GM21390 (cell line): ENCODE measurements around the gene C20orf144.
"Not testable (repeated sequence)": the region's sequence is repeated elsewhere in the genome, so short reads cannot be mapped to it uniquely, and the experiment has no call there.

ENCODE experiments used
- ATAC-seq: cut with Tn5 transposase; IDR thresholded peaks from one replicate; pipeline ENCODE4 v1.9.1; 2021; ENCODE audit not compliant: unreplicated experiment

C20orf144 gene

DNA sequence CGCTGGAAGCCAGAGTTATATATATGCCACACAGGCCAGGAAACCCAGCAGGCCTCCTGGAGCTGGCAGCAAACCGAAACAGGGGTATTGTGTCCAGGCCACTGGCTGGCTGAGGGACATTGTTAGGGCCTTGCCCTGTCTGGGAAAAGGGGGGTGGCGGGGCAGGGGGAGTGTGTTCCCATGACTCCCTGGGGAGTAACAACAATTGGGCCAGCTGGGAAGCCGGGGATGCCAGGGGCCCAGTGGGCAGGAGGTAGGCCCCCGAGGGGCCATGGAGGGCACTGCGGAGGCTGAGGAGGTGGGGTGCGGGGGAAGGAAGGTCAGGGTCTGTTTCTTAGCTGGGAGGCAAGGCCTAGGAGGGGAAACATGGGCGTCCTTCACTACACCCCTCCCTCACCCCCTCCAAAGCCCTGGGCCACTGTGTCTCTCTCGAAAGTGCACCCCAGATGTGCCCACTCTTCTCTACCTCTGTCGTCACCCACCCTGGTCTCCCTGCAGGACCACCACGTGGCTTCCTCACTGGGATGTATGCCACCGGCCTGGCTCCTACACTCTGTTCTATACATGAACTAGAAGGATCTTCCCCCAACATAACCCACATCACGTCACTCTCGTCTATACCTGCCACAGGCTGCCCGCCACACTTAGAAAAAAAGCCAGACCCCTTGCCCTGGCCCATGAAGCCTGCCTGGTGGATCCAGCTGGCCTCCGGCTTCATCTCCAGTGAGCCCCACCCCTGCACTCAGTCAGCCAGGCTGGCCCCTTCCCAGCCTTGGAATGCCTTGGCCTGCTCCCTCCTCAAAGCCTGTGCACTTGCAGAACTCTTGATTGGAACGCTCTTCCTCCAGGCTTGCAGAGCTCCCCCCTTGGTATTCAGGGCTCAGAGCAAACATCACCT lies 31.9 kb downstream of the C20orf144 start:
- no peak for ATAC-seq

DNA sequence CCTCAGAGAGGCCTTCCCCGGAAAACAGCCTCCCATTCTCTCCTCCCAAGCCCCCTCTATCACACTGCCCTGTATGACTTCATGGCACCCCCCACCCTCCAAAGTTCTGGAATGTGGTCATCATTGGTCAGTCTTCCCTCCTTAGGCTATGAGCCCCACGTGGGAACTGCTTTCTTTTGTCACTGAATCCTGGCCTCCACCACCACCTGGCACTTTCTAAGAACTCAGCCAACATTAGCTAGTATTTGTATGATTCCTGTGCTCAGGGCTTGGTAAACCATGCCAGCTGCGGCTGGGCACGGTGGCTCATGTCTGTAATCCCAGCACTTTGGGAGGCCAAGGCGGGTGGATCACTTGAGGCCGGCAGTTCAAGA lies 32.5 kb downstream of the C20orf144 start:
- no peak for ATAC-seq

DNA sequence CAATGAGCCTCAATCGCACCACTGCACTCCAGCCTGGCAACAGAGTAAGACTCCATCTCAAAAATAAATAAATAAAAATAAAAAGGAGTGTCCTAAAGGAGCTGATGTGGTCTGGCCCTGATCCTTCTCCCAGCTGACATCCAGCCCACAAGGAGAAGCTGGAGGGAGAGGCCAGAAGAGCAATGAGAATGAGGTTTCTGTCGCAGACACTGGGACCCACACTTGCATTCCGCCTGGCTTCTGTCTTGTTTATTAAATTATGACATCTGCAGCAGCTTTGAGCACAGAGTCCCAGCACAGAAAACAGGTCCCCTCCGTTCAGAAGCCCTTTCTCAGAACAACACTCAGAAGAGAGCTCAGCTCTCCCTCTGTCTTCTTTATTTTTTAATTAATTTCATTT lies 34.3 kb downstream of the C20orf144 start:
- ATAC-seq: no peak

DNA sequence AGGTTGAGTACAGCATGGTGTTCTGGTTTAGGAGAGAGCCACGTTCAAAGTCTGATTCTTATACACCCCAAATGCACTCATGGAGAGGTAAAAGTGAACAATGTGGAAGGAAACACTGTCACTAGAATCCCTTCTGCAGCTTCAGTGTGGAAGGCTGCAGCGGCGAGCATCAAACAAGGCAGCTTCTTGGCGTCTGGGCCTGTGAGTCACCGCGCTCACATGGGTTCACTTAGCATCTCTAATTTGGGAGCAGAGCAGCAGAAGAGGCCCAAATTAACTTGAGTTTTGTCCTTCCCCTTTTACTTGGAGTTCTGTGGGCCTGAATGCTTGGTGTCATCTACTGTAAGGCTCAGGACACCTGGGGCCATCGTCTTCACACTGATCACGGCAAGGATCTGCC lies 35.0 kb downstream of the C20orf144 start:
- no peak for ATAC-seq

DNA sequence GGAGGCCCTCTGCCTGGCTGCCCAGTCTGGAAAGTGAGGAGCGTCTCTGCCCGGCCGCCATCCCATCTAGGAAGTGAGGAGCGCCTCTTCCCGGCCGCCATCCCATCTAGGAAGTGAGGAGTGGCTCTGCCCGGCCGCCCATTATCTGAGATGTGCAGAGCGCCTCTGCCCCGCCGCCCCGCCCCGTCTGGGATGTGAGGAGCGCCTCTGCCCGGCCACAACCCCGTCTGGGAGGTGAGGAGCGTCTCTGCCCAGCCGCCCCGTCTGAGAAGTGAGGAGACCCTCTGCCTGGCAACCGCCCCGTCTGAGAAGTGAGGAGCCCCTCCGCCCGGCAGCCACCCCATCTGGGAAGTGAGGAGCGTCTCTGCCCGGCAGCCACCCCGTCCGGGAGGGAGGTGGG lies 36.8 kb downstream of the C20orf144 start:
- not testable (repeated sequence) for ATAC-seq

DNA sequence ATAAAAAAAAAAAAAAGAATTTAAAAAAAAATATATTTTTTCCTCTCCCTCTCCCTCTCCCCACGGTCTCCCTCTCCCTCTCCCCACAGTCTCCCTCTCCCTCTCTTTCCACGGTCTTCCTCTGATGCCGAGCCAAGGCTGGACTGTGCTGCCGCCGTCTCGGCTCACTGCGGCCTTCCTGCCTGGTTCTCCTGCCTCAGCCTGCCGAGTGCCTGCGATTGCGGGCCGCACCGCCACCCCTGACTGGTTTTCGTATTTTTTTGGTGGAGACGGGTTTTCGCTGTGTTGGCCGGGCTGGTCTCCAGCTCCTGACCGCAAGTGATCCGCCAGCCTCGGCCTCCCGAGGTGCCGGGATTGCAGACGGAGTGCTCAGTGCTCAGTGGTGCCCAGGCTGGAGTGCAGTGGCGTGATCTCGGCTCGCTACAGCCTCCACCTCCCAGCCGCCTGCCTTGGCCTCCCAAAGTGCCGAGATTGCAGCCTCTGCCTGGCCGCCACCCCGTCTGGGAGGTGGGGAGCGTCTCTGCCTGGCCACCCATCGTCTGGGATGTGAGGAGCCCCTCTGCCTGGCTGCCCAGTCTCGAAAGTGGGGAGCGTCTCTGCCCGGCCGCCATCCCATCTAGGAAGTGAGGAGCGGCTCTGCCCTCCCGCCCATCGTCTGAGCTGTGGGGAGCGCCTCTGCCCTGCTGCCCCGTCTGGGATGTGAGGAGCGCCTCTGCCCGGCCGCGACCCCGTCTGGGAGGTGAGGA lies 38.7 kb downstream of the C20orf144 start:
- ATAC-seq: not testable (repeated sequence)

DNA sequence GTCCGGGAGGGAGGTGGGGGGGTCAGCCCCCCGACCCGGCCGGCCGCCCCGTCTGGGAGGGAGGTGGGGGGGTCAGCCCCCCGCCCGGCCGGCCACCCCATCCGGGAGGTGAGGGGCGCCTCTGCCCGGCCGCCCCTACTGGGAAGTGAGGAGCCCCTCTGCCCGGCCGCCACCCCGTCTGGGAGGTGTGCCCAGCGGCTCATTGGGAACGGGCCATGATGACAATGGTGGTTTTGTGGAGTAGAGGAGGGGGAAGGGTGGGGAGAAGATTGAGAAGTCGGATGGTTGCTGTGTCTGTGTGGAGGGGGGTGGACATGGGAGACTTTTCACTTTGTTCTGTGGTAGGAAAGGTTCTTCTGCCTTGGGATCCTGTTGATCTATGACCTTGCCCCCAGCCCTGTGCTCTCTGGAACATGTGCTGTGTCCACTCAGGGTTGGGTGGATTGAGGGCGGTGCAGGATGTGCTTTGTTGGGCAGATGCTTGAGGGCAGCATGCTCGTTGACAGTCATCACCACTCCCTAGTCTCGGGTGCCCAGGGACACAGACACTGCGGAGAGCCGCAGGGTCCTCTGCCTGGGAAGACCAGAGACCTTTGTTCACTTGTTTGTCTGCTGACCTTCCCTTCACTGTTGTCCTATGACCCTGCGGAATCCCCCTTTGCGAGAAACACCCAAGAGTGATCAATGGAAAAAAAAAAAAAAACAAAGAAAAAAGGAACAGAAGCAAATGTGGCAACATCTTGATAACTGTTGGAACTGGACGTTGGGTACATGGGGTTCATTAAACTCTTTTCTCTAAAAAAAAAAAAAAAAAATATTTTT lies 39.7 kb downstream of the C20orf144 start:
- ATAC-seq: no peak

DNA sequence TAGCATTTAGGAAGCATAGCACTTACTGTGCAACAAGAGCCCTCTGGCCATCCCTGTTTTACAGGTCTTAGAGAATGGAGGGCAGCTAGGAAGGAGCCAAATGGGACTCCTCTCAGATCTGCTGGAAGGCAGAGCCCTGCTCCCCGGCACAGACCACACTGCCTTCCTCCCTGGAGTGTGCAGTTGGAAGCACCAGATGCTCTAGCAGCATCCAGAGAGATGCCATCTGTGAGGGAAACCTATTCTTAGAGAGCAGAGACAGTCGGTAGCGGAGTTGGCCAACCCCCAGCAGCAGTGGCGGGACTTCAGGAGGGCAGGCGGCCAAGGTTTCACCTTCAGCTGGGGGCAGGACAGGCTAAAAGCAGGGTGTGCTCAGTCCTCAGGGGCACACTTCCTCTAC lies 40.7 kb downstream of the C20orf144 start:
- ATAC-seq: no peak

DNA sequence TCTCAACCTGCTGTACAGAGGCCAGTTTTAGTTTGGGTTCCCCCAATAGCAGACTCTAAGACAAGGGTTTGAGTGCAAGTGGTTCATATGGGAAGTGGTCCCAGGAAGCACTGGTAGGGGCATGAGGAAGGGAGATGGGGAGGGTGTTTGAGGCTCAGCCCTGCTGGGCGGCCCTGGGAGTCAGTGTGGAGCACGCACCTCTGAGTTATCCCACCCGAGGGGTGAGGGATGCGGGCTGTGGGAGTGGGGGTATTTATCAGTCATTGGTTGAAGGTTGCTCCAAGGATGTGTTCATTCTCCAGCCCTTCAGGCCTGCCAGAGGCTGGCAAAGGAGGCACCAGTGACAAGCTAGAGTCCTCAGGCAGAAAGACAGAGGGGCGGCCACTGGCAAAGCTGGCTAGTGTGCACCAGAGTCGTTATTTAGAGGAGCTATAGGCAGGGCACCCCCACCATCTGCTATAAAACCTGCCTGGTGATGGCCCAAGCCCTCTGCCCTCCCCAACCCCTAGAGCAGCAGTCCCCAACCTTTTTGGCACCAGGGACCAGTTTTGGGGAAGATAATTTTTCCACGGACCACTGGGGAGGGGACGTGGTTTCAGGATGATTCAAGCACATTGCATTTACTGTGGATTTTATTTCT lies 41.5 kb downstream of the C20orf144 start:
- no peak for ATAC-seq

DNA sequence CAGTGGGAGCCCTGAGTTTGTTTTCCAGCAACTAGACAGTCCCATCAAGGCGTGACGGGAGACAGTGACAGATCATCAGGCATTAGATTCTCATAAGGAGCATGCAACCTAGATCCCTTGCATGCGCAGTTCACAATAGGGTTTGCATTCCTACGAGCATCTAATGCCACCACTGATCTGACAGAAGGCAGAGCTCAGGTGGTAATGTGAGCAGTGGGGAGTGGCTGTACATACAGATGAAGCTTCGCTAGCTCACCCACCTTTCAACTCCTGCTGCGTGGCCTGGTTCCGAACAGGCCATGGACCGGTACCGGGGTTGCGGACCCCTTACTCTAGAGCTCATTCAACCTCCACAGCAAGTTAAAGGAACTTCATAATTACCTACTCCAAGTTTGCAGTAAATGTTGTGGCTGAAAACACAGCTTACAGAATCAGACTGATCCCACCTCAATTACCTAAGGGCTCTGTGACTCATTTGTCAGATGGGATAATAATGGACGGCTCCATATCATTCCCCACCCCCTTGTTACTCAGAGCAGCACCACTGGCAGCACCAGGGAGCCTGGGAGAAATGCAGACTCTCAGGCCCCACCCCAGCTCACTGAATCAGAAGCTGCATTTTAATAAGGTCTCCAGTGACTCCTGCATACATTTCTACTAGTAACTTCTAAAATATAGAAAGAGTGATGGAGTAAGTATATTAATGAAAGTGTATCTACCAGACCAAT lies 42.2 kb downstream of the C20orf144 start:
- ATAC-seq: no peak

DNA sequence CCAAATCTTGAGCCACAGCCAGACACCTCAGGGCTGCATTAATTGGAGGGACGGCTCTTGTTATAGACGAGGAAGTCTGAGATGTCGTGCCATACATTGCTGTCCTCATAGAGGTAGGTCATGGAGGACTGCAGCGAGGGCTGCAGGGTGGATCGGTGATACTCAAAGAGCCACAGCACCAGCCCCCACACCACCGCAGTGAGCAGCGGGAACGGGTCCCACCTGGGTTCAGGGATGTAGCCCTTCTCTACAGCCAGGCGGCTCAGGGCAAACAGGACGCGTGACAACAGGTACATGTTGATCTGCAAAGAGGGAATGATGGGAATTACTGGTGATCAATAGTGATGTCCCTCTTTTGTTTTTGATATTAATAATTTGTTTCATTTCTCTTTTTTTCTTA lies 45.5 kb downstream of the C20orf144 start:
- no peak for ATAC-seq

DNA sequence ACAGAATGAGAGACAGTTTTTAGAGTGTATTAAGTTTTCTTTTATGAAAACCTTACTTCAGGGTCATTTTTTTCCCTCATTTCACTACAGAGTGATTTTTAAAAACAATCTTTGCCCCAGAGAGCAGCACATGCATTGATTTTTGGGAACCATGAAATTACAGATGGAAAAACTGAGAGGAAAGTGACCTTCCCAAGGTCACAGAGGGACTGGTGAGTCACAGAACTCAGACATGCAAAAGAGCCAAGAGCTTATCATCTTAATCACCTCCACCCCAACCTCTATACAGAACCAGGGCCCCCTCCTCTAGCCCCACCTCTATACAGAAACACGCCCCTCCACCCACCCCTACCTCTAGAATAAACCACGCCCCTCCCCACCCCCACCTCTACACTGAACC lies 47.3 kb downstream of the C20orf144 start:
- ATAC-seq: no peak

DNA sequence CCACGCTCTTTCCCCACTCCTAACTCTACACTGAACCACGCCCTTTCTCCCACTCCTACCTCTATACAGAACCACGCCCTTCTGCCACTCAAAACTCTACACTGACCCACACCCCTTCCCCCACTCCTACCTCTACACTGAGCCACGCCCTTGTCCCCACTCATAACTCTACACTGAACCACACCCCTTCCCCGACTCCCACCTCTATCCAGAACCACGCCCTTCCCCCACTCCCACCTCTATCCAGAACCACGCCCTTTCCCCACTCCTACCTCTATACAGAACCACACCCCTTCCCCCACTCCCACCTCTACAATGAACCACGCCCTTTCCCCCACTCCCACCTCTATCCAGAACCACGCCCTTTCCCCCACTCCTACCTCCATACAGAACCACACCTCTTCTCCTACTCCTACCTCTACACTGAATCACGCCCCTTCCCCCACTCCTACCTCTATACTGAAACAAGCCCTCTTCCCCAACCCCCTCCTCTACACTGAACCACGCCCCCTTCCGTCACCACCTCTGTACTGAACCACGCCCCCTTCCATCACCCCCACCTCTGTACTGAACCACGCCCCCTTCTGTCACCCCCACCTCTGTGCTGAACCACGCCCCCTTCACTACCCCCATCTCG lies 47.9 kb downstream of the C20orf144 start:
- no peak for ATAC-seq

DNA sequence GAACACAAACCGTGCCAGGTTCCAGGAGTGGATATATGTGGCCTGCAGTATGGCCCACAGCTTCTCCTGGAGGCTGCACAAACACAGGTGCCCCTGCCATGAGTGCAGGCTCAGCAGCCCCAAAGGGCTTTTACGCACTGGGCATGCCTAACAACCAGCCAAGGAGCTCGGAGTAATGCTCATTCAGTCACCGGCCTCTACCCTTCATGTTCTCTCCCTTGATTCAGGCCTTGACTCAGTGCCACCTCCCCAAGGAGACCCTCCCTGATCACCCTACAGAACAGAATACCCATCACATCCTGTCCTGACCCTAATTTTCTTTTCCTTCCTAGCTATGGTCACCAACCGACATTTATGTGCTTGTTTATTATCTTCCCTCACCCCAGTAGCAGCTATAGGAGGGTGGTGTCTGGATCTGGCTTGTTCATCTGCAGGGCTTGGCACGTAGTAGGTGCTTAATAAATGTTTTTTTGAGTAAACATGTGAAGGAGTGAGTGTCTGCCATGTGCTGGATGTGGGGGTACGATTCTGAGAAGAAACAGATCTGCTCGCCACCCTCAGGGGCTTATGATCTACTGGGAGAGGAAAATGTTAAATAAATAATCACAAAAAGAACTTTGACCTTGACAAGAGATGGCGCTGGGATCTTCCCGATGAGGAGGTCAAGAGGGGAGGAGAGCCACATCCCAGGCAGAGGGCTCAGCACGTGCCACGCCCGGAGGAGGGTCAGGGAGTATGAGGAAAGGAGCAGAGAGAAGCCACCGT lies 48.7 kb downstream of the C20orf144 start:
- ATAC-seq: no peak

DNA sequence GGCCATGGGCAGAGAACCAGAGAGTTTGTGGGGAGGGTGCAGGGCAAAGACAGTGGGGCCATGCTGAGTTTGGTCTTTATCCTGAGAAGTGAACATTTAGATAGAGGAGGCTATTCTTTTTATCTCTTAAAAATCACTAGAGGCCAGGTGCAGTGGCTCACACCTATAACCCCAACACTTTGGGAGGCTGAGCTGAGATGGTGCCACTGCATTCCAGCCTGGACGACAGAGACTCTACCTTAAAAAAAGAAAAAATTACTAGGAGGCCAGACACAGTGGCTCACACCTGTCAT lies 49.3 kb downstream of the C20orf144 start:
- ATAC-seq: no peak
